ENCODE data around the gene TBCC.
A peak's percentile ranks its signal among the peaks of the same experiment; 100 is the strongest.

Gene TBCC

GRCh38 chr6:42729731-42730130 lies 16.2 kb downstream of the TBCC start:
- no peaks in the 10 kb centered on the region for H3K36me3 ChIP-seq (replicated peaks; ENCODE audit: low read depth, low read length)
- no peak overlapping the region for H3K27ac ChIP-seq (ENCODE audit: low read length)
- no peak overlapping the region for H3K4me2 ChIP-seq (ENCODE audit: low read length)
- no peaks in the 10 kb centered on the region for H3K79me2 ChIP-seq (ENCODE audit: low read length)
- H3K27me3 ChIP-seq (ENCODE audit: low read depth, low read length): no peaks in the 10 kb centered on the region
- peaks cover 18% of the 10 kb centered on the region for H3K4me1 ChIP-seq (ENCODE audit: low read length)
- no peak for TF ChIP-seq EZH2phosphoT487 (IDR thresholded peaks at IDR 0.05; ENCODE audit: low read depth)
- TF ChIP-seq, protein P1, sequence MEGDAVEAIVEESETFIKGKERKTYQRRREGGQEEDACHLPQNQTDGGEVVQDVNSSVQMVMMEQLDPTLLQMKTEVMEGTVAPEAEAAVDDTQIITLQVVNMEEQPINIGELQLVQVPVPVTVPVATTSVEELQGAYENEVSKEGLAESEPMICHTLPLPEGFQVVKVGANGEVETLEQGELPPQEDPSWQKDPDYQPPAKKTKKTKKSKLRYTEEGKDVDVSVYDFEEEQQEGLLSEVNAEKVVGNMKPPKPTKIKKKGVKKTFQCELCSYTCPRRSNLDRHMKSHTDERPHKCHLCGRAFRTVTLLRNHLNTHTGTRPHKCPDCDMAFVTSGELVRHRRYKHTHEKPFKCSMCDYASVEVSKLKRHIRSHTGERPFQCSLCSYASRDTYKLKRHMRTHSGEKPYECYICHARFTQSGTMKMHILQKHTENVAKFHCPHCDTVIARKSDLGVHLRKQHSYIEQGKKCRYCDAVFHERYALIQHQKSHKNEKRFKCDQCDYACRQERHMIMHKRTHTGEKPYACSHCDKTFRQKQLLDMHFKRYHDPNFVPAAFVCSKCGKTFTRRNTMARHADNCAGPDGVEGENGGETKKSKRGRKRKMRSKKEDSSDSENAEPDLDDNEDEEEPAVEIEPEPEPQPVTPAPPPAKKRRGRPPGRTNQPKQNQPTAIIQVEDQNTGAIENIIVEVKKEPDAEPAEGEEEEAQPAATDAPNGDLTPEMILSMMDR (IDR thresholded peaks at IDR 0.05; ENCODE audit: low read depth, low read length): no peak
- no peak overlapping the region for H3K9ac ChIP-seq (ENCODE audit: low read length)
- no peaks in the 10 kb centered on the region for H3K9me3 ChIP-seq (ENCODE audit: insufficient read depth, low read length)
- H2AFZ ChIP-seq (ENCODE audit: low read depth, low read length): no peak overlapping the region
- H3K4me3 ChIP-seq (ENCODE audit: low read length): no peak overlapping the region
- H4K20me1 ChIP-seq (ENCODE audit: insufficient read depth, low read length): no peaks in the 10 kb centered on the region

GRCh38 chr6:42727627-42728026 lies 18.3 kb downstream of the TBCC start:
- H2AFZ ChIP-seq (ENCODE audit: low read depth, low read length): no peak overlapping the region
- H3K9ac ChIP-seq (ENCODE audit: low read length): no peak overlapping the region
- H3K4me2 ChIP-seq (ENCODE audit: low read length): no peak overlapping the region

GRCh38 chr6:42727087-42727611 lies 18.8 kb downstream of the TBCC start:
- TF ChIP-seq, protein P1 (IDR thresholded peaks at IDR 0.05; ENCODE audit: low read depth, low read length): no peak
- no peak for TF ChIP-seq EZH2phosphoT487 (IDR thresholded peaks at IDR 0.05; ENCODE audit: low read depth)
- no peaks in the 10 kb centered on the region for H4K20me1 ChIP-seq (ENCODE audit: insufficient read depth, low read length)
- peak overlapping the region; percentile 63 for H3K4me3 ChIP-seq (ENCODE audit: low read length)
- no peaks in the 10 kb centered on the region for H3K9me3 ChIP-seq (ENCODE audit: insufficient read depth, low read length)
- no peaks in the 10 kb centered on the region for H3K36me3 ChIP-seq (replicated peaks; ENCODE audit: low read depth, low read length)
- no peaks in the 10 kb centered on the region for H3K27me3 ChIP-seq (ENCODE audit: low read depth, low read length)
- H3K9ac ChIP-seq (ENCODE audit: low read length): no peak overlapping the region
- peaks cover 12% of the 10 kb centered on the region for H3K4me1 ChIP-seq (ENCODE audit: low read length)
- H3K79me2 ChIP-seq (ENCODE audit: low read length): no peaks in the 10 kb centered on the region
- peak overlapping the region; percentile 79 for H3K4me2 ChIP-seq (ENCODE audit: low read length)
- peak overlapping the region; percentile 94; the same call in 1 of the 2 replicates for H2AFZ ChIP-seq (ENCODE audit: low read depth, low read length)
- H3K27ac ChIP-seq (ENCODE audit: low read length): no peak overlapping the region

More at GRCh38 chr6:42727627-42728026, 18.3 kb downstream of the TBCC start:
- Histone ChIP-seq H3K4me1 (ENCODE audit: low read length) (peaks cover 12% of the 10 kb centered on the region), H3K79me2 (ENCODE audit: low read length) (no peaks in the 10 kb centered on the region), H3K4me3 (ENCODE audit: low read length) (no peak overlapping the region), H4K20me1 (ENCODE audit: insufficient read depth, low read length) (no peaks in the 10 kb centered on the region), H3K27ac (ENCODE audit: low read length) (no peak overlapping the region), H3K36me3 (replicated peaks; ENCODE audit: low read depth, low read length) (no peaks in the 10 kb centered on the region), H3K9me3 (ENCODE audit: insufficient read depth, low read length) (no peaks in the 10 kb centered on the region), H3K27me3 (ENCODE audit: low read depth, low read length) (no peaks in the 10 kb centered on the region)
- TF ChIP-seq, protein P1 (IDR thresholded peaks at IDR 0.05; ENCODE audit: low read depth, low read length): no peak
- no peak for TF ChIP-seq EZH2phosphoT487 (IDR thresholded peaks at IDR 0.05; ENCODE audit: low read depth)

DNA sequence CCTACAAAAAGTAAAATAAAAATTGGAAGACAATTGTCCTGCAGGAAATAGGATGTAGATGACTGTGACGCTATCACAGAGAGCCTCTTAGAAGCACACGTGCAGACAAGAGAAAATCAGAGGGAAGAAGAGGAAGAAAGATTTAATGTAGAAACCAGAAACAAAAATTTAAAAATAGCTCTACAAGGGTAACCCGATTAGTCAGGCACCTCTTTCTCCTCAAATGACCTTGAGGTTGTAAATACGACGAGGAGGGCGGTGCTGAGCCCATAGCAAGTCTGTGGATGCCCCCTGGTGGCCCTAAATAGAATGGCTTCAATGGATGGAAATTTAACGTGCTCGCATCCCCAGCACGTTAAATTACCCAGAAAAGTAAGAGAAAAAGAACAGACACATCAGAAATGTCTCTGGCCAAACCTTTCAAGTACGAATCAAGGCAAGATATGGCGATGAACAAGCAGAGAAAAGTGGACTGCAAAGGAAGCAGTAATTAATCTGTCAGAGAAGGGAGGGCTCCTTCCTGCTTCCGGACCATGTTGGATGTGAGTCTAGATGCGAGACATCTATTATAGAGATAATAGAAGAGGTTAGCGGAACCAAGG lies 19.3 kb downstream of the TBCC start:
- H3K79me2 ChIP-seq (ENCODE audit: low read length): no peaks in the 10 kb centered on the region
- no peaks in the 10 kb centered on the region for H3K36me3 ChIP-seq (replicated peaks; ENCODE audit: low read depth, low read length)
- H3K4me1 ChIP-seq (ENCODE audit: low read length): peaks cover 12% of the 10 kb centered on the region
- H3K27me3 ChIP-seq (ENCODE audit: low read depth, low read length): no peaks in the 10 kb centered on the region
- no peak for TF ChIP-seq EZH2phosphoT487 (IDR thresholded peaks at IDR 0.05; ENCODE audit: low read depth)
- TF ChIP-seq, protein P1 (IDR thresholded peaks at IDR 0.05; ENCODE audit: low read depth, low read length): peak; percentile 97
- H3K27ac ChIP-seq (ENCODE audit: low read length): peak overlapping the region; percentile 24; the same call in 1 of the 2 replicates
- H3K9ac ChIP-seq (ENCODE audit: low read length): peak overlapping the region; percentile 53
- H3K9me3 ChIP-seq (ENCODE audit: insufficient read depth, low read length): no peaks in the 10 kb centered on the region
- H4K20me1 ChIP-seq (ENCODE audit: insufficient read depth, low read length): no peaks in the 10 kb centered on the region
- peak overlapping the region; percentile 94 for H2AFZ ChIP-seq (ENCODE audit: low read depth, low read length)
- peak overlapping the region; percentile 79 for H3K4me2 ChIP-seq (ENCODE audit: low read length)
- peak overlapping the region; percentile 63 for H3K4me3 ChIP-seq (ENCODE audit: low read length)

Measured in OCI-LY3 (cell line).